Colon (tissue), 2 donors: ENCODE results near the gene CCDC34.
"Not testable (repeated sequence)": the region's sequence is repeated elsewhere in the genome, so short reads cannot be mapped to it uniquely, and the experiment has no call there.

ENCODE experiments used
- FAIRE-seq: peaks from 2 replicates; lab custom pipeline; 2012; peaks lifted over from hg19 to GRCh38; lab: Jason Lieb, UNC
- donor health status: control.
- donor health status: control.

The CCDC34 gene

GRCh38 chr11:27361649-27362431 lies 1.2 kb downstream of the CCDC34 start:
- FAIRE-seq: no peak

- no peak for FAIRE-seq
Observed at GRCh38 chr11:27358296-27358695, 4.7 kb downstream of the CCDC34 start.

- no peak for FAIRE-seq
Observed at GRCh38 chr11:27357250-27357649, 5.8 kb downstream of the CCDC34 start.

- FAIRE-seq: no peak
Observed at GRCh38 chr11:27356624-27357222, 6.3 kb downstream of the CCDC34 start.

GRCh38 chr11:27355575-27356104 lies 7.4 kb downstream of the CCDC34 start:
- no peak for FAIRE-seq

- no peak for FAIRE-seq
Observed at GRCh38 chr11:27354359-27354965, 8.6 kb downstream of the CCDC34 start.

GRCh38 chr11:27353593-27354358 lies 9.2 kb downstream of the CCDC34 start:
- FAIRE-seq: no peak

- no peak for FAIRE-seq
Observed at GRCh38 chr11:27352781-27353180, 10.2 kb downstream of the CCDC34 start.

- no peak for FAIRE-seq
Observed at GRCh38 chr11:27350511-27350910, 12.5 kb downstream of the CCDC34 start.

GRCh38 chr11:27349919-27350318 lies 13.1 kb downstream of the CCDC34 start:
- FAIRE-seq: no peak

GRCh38 chr11:27348340-27348873 lies 14.6 kb downstream of the CCDC34 start:
- peak; percentile 58 for FAIRE-seq

- FAIRE-seq: no peak
Observed at GRCh38 chr11:27347359-27348339, 15.4 kb downstream of the CCDC34 start.

GRCh38 chr11:27339941-27340340 lies 23.1 kb downstream of the CCDC34 start:
- FAIRE-seq: no peak

GRCh38 chr11:27334764-27335163 lies 28.3 kb downstream of the CCDC34 start:
- not testable (repeated sequence) for FAIRE-seq

GRCh38 chr11:27331981-27332380 lies 31.0 kb downstream of the CCDC34 start:
- FAIRE-seq: no peak

GRCh38 chr11:27330633-27331270 lies 32.3 kb downstream of the CCDC34 start:
- no peak for FAIRE-seq

- FAIRE-seq: no peak
Observed at GRCh38 chr11:27329867-27330632, 33.0 kb downstream of the CCDC34 start.

GRCh38 chr11:27328614-27329013 lies 34.4 kb downstream of the CCDC34 start:
- FAIRE-seq: no peak

GRCh38 chr11:27327064-27327463 lies 36.0 kb downstream of the CCDC34 start:
- not testable (repeated sequence) for FAIRE-seq
